C4-2B (cell line): ENCODE measurements around the gene KHDRBS1.

Source experiments
- H3K27ac ChIP-seq: fragments of 450-650 bp; 2 replicates; pipeline ENCODE4 v1.5.1; 2017
- CTCF ChIP-seq: fragments of 450-650 bp; conservative IDR thresholded peaks from 2 replicates; pipeline ENCODE4 v1.5.1; 2017; ENCODE audit warnings: mild to moderate bottlenecking
- ZFX ChIP-seq: fragments of 450-650 bp; IDR thresholded peaks from 2 replicates; pipeline ENCODE4 v1.6.1; 2017

The KHDRBS1 gene

GRCh38 chr1:32031578-32032274, 18.1 kb downstream of the KHDRBS1 start:
- no peak for TF ChIP-seq CTCF
- no peak for TF ChIP-seq ZFX
- no peak overlapping the region for H3K27ac ChIP-seq

GRCh38 chr1:32032275-32032615, 18.6 kb downstream of the KHDRBS1 start:
- H3K27ac ChIP-seq, result no peak overlapping the region

DNA sequence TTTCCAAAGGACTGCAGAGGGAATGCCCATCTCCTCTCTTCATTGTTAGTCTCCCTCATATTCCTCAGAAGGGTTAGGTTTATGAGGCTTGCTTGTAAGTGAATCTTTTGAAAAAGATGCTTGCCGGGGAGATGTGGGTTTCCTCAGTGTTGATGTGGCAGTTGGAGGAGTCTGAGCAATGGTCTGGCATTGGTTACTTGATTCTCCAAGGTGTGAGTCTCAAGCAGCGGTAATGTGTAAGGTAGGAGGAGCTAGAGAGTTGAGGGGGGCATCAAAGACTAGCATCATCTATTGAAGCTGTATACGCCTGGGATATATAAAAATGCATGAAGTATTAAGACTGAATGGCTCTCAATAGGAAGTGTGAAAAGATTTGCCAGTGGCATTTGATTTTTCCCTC, 21.5 kb downstream of the KHDRBS1 start:
- TF ChIP-seq ZFX (no peak), CTCF (no peak)
- no peak overlapping the region for H3K27ac ChIP-seq

More at GRCh38 chr1:32032275-32032615, 18.6 kb downstream of the KHDRBS1 start:
- TF ChIP-seq ZFX (no peak), CTCF (no peak)

- no peak overlapping the region for H3K27ac ChIP-seq
- no peak for TF ChIP-seq ZFX
- TF ChIP-seq CTCF, result no peak
These were observed 27.0 kb downstream of the KHDRBS1 start for GRCh38 chr1:32040711-32041110.

GRCh38 chr1:32042330-32042729, 28.7 kb downstream of the KHDRBS1 start:
- no peak overlapping the region for H3K27ac ChIP-seq
- TF ChIP-seq ZFX, result no peak
- TF ChIP-seq CTCF, result no peak

DNA sequence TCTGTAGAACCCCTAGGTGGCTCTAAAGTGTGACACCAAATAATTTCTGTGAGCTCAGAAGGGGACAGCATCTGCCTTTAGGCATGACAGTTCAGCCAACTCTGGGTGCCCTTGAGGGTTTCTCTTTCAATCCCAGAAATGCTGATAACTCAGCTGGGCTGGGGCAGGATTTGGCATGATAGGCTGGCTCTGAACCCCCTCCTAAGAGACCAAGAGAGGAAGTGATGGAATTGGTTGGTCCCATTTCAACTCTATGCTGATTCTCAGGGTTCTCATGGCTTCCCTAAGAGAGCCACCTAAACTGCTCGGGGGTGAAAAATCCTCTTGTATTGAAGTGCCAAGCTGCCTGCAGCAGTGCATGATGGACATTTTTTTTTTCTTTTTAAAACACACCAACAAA, 30.6 kb downstream of the KHDRBS1 start:
- TF ChIP-seq ZFX (no peak), CTCF (no peak)
- no peak overlapping the region for H3K27ac ChIP-seq

GRCh38 chr1:32045772-32046171, 32.1 kb downstream of the KHDRBS1 start:
- H3K27ac ChIP-seq, result no peak overlapping the region
- TF ChIP-seq ZFX (no peak), CTCF (no peak)
